Measurements from ENCODE around the gene UQCR10.

Gene UQCR10

GRCh38 chr22:29782061-29782845 is 15.1 kb downstream of the UQCR10 start:
- no peak for TF ChIP-seq CTCF (IDR thresholded peaks at IDR 0.05; ENCODE audit: borderline replicate concordance, control extremely low read depth, extremely low read depth, insufficient read depth, missing control alignments)
- no peak for DNase-seq (ENCODE audit: low spot score)
- in situ Hi-C loops (cut with MboI; ENCODE audit: low sequenced_read_pairs, unreplicated experiment): no loop called here

GRCh38 chr22:29784451-29785361 is 17.5 kb downstream of the UQCR10 start:
- in situ Hi-C loops (cut with MboI; ENCODE audit: low sequenced_read_pairs, unreplicated experiment): no loop called here
- TF ChIP-seq CTCF (IDR thresholded peaks at IDR 0.05; ENCODE audit: borderline replicate concordance, control extremely low read depth, extremely low read depth, insufficient read depth, missing control alignments): no peak
- no peak for DNase-seq (ENCODE audit: low spot score)

- DNase-seq (ENCODE audit: low spot score): no peak
- TF ChIP-seq CTCF (IDR thresholded peaks at IDR 0.05; ENCODE audit: borderline replicate concordance, control extremely low read depth, extremely low read depth, insufficient read depth, missing control alignments): no peak
- in situ Hi-C loops (cut with MboI; ENCODE audit: low sequenced_read_pairs, unreplicated experiment): no loop called here
These were observed 18.9 kb downstream of the UQCR10 start for GRCh38 chr22:29786031-29786430.

- in situ Hi-C loops (cut with MboI; ENCODE audit: low sequenced_read_pairs, unreplicated experiment): no loop called here
- TF ChIP-seq CTCF (IDR thresholded peaks at IDR 0.05; ENCODE audit: borderline replicate concordance, control extremely low read depth, extremely low read depth, insufficient read depth, missing control alignments): no peak
- no peak for DNase-seq (ENCODE audit: low spot score)
These were observed 20.3 kb downstream of the UQCR10 start for GRCh38 chr22:29787371-29787980.

GRCh38 chr22:29788339-29789279 is 21.4 kb downstream of the UQCR10 start:
- no peak for DNase-seq (ENCODE audit: low spot score)
- TF ChIP-seq CTCF (IDR thresholded peaks at IDR 0.05; ENCODE audit: borderline replicate concordance, control extremely low read depth, extremely low read depth, insufficient read depth, missing control alignments): no peak
- in situ Hi-C loops (cut with MboI; ENCODE audit: low sequenced_read_pairs, unreplicated experiment): no loop called here

All from GM13976 (cell line).